Stimulated activated naive CD4-positive, alpha-beta T cell treated with Interleukin-2 at 50 U/mL for 16 hours (primary cell): ENCODE results near the gene R3HDM4.
"Not testable (repeated sequence)": the region's sequence is repeated elsewhere in the genome, so short reads cannot be mapped to it uniquely, and the experiment has no call there.

Experiments
- DNase-seq: peaks from one replicate; lab custom pipeline; 2025; lab: John Stamatoyannopoulos, UW

Gene R3HDM4

GRCh38 chr19:855566-856120 lies 57.4 kb downstream of the R3HDM4 start:
- DNase-seq: no peak

GRCh38 chr19:855142-855541 lies 57.9 kb downstream of the R3HDM4 start:
- DNase-seq: no peak

- no peak for DNase-seq
Observed at GRCh38 chr19:854549-854948, 58.5 kb downstream of the R3HDM4 start.

GRCh38 chr19:853614-854220 lies 59.3 kb downstream of the R3HDM4 start:
- DNase-seq: not testable (repeated sequence)

GRCh38 chr19:853014-853585 lies 59.9 kb downstream of the R3HDM4 start:
- DNase-seq: no peak

GRCh38 chr19:852136-853013 lies 60.6 kb downstream of the R3HDM4 start, which contains the start of gene ELANE:
Gene ELANE, plus strand, starts transcription at chr19:852303. Its CDS starts 26 bp downstream, at chr19:852329.
- DNase-seq: no peak

- no peak for DNase-seq
Observed at GRCh38 chr19:850979-851335, 62.1 kb downstream of the R3HDM4 start.

GRCh38 chr19:850221-850978 lies 62.6 kb downstream of the R3HDM4 start:
- DNase-seq: no peak

- not testable (repeated sequence) for DNase-seq
Observed at GRCh38 chr19:849195-849594, 63.8 kb downstream of the R3HDM4 start.

- no peak for DNase-seq
Observed at GRCh38 chr19:848386-848921, 64.6 kb downstream of the R3HDM4 start.
